HL-60/S4 (cell line): ENCODE data around the gene LSM3.

Source experiments
- in situ Hi-C: fragments of 300-500 bp; cut with MboI; formaldehyde crosslinking; loops from 2 replicates; pipeline ENCODE4 v1.14.3; 2022; ENCODE audit warnings: low sequenced_read_pairs

The LSM3 gene

GRCh38 chr3:14142567-14143270 lies 35.9 kb upstream of the LSM3 start:
- in situ Hi-C loops, result no loop called here

- in situ Hi-C loops, result no loop called here
Measured at GRCh38 chr3:14143271-14144225, 35.1 kb upstream of the LSM3 start.

GRCh38 chr3:14144423-14145075 lies 34.1 kb upstream of the LSM3 start:
- in situ Hi-C loops, result no loop called here

- in situ Hi-C loops, result no loop called here
Measured at GRCh38 chr3:14145236-14145635, 33.4 kb upstream of the LSM3 start.

GRCh38 chr3:14145670-14146380 lies 32.8 kb upstream of the LSM3 start:
- in situ Hi-C loops, result no loop called here

GRCh38 chr3:14146381-14147065 lies 32.1 kb upstream of the LSM3 start:
- in situ Hi-C loops, result no loop called here

GRCh38 chr3:14147066-14147435 lies 31.6 kb upstream of the LSM3 start:
- in situ Hi-C loops, result no loop called here

- in situ Hi-C loops, result no loop called here
Measured at GRCh38 chr3:14147617-14148016, 31.0 kb upstream of the LSM3 start.

- in situ Hi-C loops, result no loop called here
Measured at GRCh38 chr3:14148041-14148985, 30.3 kb upstream of the LSM3 start.

GRCh38 chr3:14150078-14150477 lies 28.5 kb upstream of the LSM3 start:
- in situ Hi-C loops, result no loop called here

GRCh38 chr3:14150491-14151230 lies 28.0 kb upstream of the LSM3 start:
- in situ Hi-C loops, result no loop called here

GRCh38 chr3:14151471-14152083 lies 27.0 kb upstream of the LSM3 start:
- in situ Hi-C loops, result no loop called here

GRCh38 chr3:14152233-14152962 lies 26.2 kb upstream of the LSM3 start:
- in situ Hi-C loops, result no loop called here

- in situ Hi-C loops, result no loop called here
Measured at GRCh38 chr3:14152963-14153355, 25.7 kb upstream of the LSM3 start.

GRCh38 chr3:14153663-14154062 lies 25.0 kb upstream of the LSM3 start:
- in situ Hi-C loops, result no loop called here

- in situ Hi-C loops, result no loop called here
Measured at GRCh38 chr3:14154276-14154675, 24.3 kb upstream of the LSM3 start.

GRCh38 chr3:14154895-14155440 lies 23.6 kb upstream of the LSM3 start:
- in situ Hi-C loops, result no loop called here
